Caki2 (cell line): ENCODE data around the gene PIM1. TPM values are rescaled to one million over a fixed set of nuclear protein-coding genes. Genes with fewer than 3 reads are reported as not detected.
"Not testable (repeated sequence)": the region's sequence is repeated elsewhere in the genome, so short reads cannot be mapped to it uniquely, and the experiment has no call there.

ENCODE experiments used
- DNase-seq: peaks from one replicate; pipeline ENCODE4 v3.0.0-alpha.2; 2015; ENCODE audit warnings: low read depth
- in situ Hi-C: cut with HindIII; loops from 2 replicates; pipeline ENCODE4 v1.10.0; 2016; ENCODE audit warnings: low sequenced_read_pairs, low pct_unique_long_range_greater_than_20kb, mixed read lengths
- total RNA-seq: library from RNA; depleted of rRNA; stranded (reverse); fragments of >200 nt; shearing (Covaris generic); gene quantifications from 2 replicates; pipeline ENCODE4 v1.2.3, GENCODE V29; 2014; ENCODE audit warnings: low replicate concordance; rRNA removed

PIM1 gene
- 17.0 and 21.5 TPM in 2 replicates for total RNA-seq

GRCh38 chr6:37169496-37170272 lies at the start of gene PIM1:
TSS of gene PIM1 (plus strand) at chr6:37170152. CDS start at chr6:37170576, 424 bp downstream.
- DNase-seq, result peak; percentile 92
- in situ Hi-C loops, result no loop called here

GRCh38 chr6:37121556-37121955 lies 48.4 kb upstream of the PIM1 start:
- in situ Hi-C loops, result no loop called here
- DNase-seq, result no peak

- no peak for DNase-seq
- in situ Hi-C loops, result no loop called here
Observed at GRCh38 chr6:37122861-37123260, 47.1 kb upstream of the PIM1 start.

- no peak for DNase-seq
- in situ Hi-C loops, result no loop called here
Observed at GRCh38 chr6:37123957-37124729, 45.8 kb upstream of the PIM1 start.

- in situ Hi-C loops, result no loop called here
- DNase-seq, result peak; percentile 44
Observed at GRCh38 chr6:37125774-37126492, 44.0 kb upstream of the PIM1 start.

GRCh38 chr6:37126493-37126958 lies 43.4 kb upstream of the PIM1 start:
- DNase-seq, result no peak
- in situ Hi-C loops, result no loop called here

GRCh38 chr6:37126961-37127616 lies 42.9 kb upstream of the PIM1 start:
- DNase-seq, result no peak
- in situ Hi-C loops, result no loop called here

- in situ Hi-C loops, result no loop called here
- DNase-seq, result no peak
Observed at GRCh38 chr6:37127961-37128862, 41.7 kb upstream of the PIM1 start.

GRCh38 chr6:37128863-37129443 lies 41.0 kb upstream of the PIM1 start:
- in situ Hi-C loops, DNase-seq: not testable (repeated sequence)

- DNase-seq, result no peak
- in situ Hi-C loops, result no loop called here
Observed at GRCh38 chr6:37129566-37129965, 40.4 kb upstream of the PIM1 start.

GRCh38 chr6:37130704-37131103 lies 39.2 kb upstream of the PIM1 start:
- in situ Hi-C loops, result no loop called here

GRCh38 chr6:37131104-37131959 lies 38.6 kb upstream of the PIM1 start:
- in situ Hi-C loops, result no loop called here
- peak; percentile 77 for DNase-seq

More at GRCh38 chr6:37130704-37131103, 39.2 kb upstream of the PIM1 start:
- no peak for DNase-seq

GRCh38 chr6:37131960-37132253 lies 38.0 kb upstream of the PIM1 start:
- no peak for DNase-seq
- in situ Hi-C loops, result no loop called here

- in situ Hi-C loops, result no loop called here
- DNase-seq, result no peak
Observed at GRCh38 chr6:37134036-37134395, 35.9 kb upstream of the PIM1 start.

- peak; percentile 80 for DNase-seq
- in situ Hi-C loops, result no loop called here
Observed at GRCh38 chr6:37134396-37135191, 35.4 kb upstream of the PIM1 start.
